Measurements from ENCODE around the gene MLST8.

GRCh38 chr16:2171601-2172178, 33.6 kb upstream of the MLST8 start:
- TF ChIP-seq POLR2A (IDR thresholded peaks at IDR 0.05), result no peak
- TF ChIP-seq CTCF (IDR thresholded peaks at IDR 0.05), result no peak
- no peak for TF ChIP-seq POLR2AphosphoS5 (IDR thresholded peaks at IDR 0.05; ENCODE audit: insufficient read depth in 1 of 2, low read depth in 1 of 2)

Measured in vagina (tissue), 2 donors.